A549 (cell line): ENCODE results near the gene TMTC2. TPM values are rescaled to one million over a fixed set of nuclear protein-coding genes. Genes with fewer than 3 reads are reported as not detected.
"Not testable (repeated sequence)": the region's sequence is repeated elsewhere in the genome, so short reads cannot be mapped to it uniquely, and the experiment has no call there.

ENCODE experiments used
- ATAC-seq, 2 experiments: fragments of 200-7000 bp in 1 of 2; fragments of >200 bp in 1 of 2; cut with Nextera tagmentation in 1 of 2; cut with Tn5 transposase in 1 of 2; 3 replicates each; pipeline versions ENCODE4 v1.8.0 to v1.9.1; 2018 to 2020; ENCODE audit warnings: mild to moderate bottlenecking in 1 of 2, moderate library complexity in 1 of 2
- CTCF ChIA-PET: fragments of 300-600 bp; sonication (Branson Sonifier 250); formaldehyde crosslinking; extraction: SDS; loops from one replicate; lab custom pipeline; 2021; ENCODE audit warnings: antibody characterized with exemption, inconsistent platforms; lab: Yijun Ruan, JAX
- POLR2A ChIA-PET: fragments of 350-600 bp; formaldehyde crosslinking; extraction: SDS; loops from one replicate; lab custom pipeline; 2021; ENCODE audit warnings: antibody characterized with exemption, inconsistent platforms; lab: Yijun Ruan, JAX
- DNase-seq, 2 experiments: peaks; one replicate each; pipeline versions ENCODE4 v3.0.0 to v3.0.0-alpha.2; 2011 to 2016; ENCODE audit warnings: low read depth in 1 of 2, low spot score in 1 of 2
- FAIRE-seq: peaks from 2 replicates; lab custom pipeline; 2011; peaks lifted over from hg19 to GRCh38; lab: Jason Lieb, UNC
- H3K27ac ChIP-seq, 2 experiments: fragments of >200 bp; sonication (Bioruptor Twin); formaldehyde crosslinking; 3 replicates each; pipeline ENCODE4 v1.5.1; 2016 to 2017
- H3K4me1 ChIP-seq: fragments of >200 bp; sonication (Bioruptor Twin); formaldehyde crosslinking; 3 replicates; pipeline ENCODE4 v1.6.1; 2016
- H3K4me2 ChIP-seq: fragments of >200 bp; sonication (Bioruptor Twin); formaldehyde crosslinking; 3 replicates; pipeline ENCODE4 v1.6.1; 2016
- H3K4me3 ChIP-seq: fragments of >200 bp; sonication (Bioruptor Twin); formaldehyde crosslinking; 3 replicates; pipeline ENCODE4 v1.5.1; 2016
- H3K9me3 ChIP-seq: fragments of >200 bp; sonication (Bioruptor Twin); formaldehyde crosslinking; 3 replicates; pipeline ENCODE4 v1.6.1; 2016
- ATOH8 ChIP-seq: fragments of 250-450 bp; sonication (Bioruptor Pico); IDR thresholded peaks from 2 replicates; pipeline ENCODE4 v1.5.0; 2020; ENCODE audit warnings: low read depth, mild to moderate bottlenecking, moderate library complexity
- BHLHE40 ChIP-seq: IDR thresholded peaks from 2 replicates; pipeline ENCODE4 v1.6.1; 2012; ENCODE audit warnings: low read depth, low read length, inconsistent platforms
- CBX8 ChIP-seq: fragments of 200-600 bp; sonication (generic); IDR thresholded peaks from 2 replicates; pipeline ENCODE4 v1.6.1; 2016
- CEBPB ChIP-seq, 2 experiments: fragments of >200 bp in 1 of 2; sonication (Bioruptor Twin) in 1 of 2; formaldehyde crosslinking in 1 of 2; IDR thresholded peaks; 2 replicates each; pipeline ENCODE4 v1.6.1; 2012 to 2016
- CHD2 ChIP-seq: fragments of 150-350 bp; IDR thresholded peaks from 2 replicates; pipeline ENCODE4 v1.6.1; 2014; ENCODE audit warnings: low read length; ENCODE audit not compliant: partially characterized antibody
- CTCF ChIP-seq: fragments of >200 bp; sonication (Bioruptor Twin); formaldehyde crosslinking; IDR thresholded peaks from 3 replicates; pipeline ENCODE4 v1.5.1; 2016
- ELK1 ChIP-seq: fragments of 150-350 bp; IDR thresholded peaks from 2 replicates; pipeline ENCODE4 v1.6.1; 2014; ENCODE audit warnings: low read depth, mild to moderate bottlenecking, low read length
- ESRRA ChIP-seq: fragments of 150-350 bp; IDR thresholded peaks from 2 replicates; pipeline ENCODE4 v1.6.1; 2014; ENCODE audit warnings: mild to moderate bottlenecking, low read length, borderline replicate concordance
- FOSB ChIP-seq: fragments of 250-450 bp; sonication (Bioruptor Pico); IDR thresholded peaks from 2 replicates; pipeline ENCODE4 v1.5.0; 2020; ENCODE audit warnings: mild to moderate bottlenecking, moderate library complexity
- FOSL2 ChIP-seq, 2 experiments: fragments of 450-650 bp in 1 of 2; fragments of >200 bp in 1 of 2; sonication (Bioruptor Twin) in 1 of 2; formaldehyde crosslinking; IDR thresholded peaks; 2 replicates each; pipeline versions ENCODE4 v1.5.0 to v1.6.1; 2016 to 2020; ENCODE audit warnings: mild to moderate bottlenecking in 1 of 2, moderate library complexity in 1 of 2
- HES2 ChIP-seq: fragments of >200 bp; sonication (Bioruptor Twin); formaldehyde crosslinking; IDR thresholded peaks from 2 replicates; pipeline ENCODE4 v1.6.1; 2016
- HEYL ChIP-seq: fragments of 250-450 bp; sonication (Bioruptor Pico); IDR thresholded peaks from 2 replicates; pipeline ENCODE4 v1.8.0; 2021; ENCODE audit warnings: mild to moderate bottlenecking, moderate library complexity
- HOXB13 ChIP-seq: fragments of 250-450 bp; sonication (Bioruptor Pico); IDR thresholded peaks from 2 replicates; pipeline ENCODE4 v1.5.0; 2020; ENCODE audit warnings: low read depth, mild to moderate bottlenecking, moderate library complexity
- JUNB ChIP-seq: fragments of >200 bp; sonication (Bioruptor Twin); formaldehyde crosslinking; IDR thresholded peaks from 2 replicates; pipeline ENCODE4 v1.6.1; 2016
- KDM1A ChIP-seq: fragments of 200-600 bp; sonication (generic); IDR thresholded peaks from 2 replicates; pipeline ENCODE4 v1.6.1; 2016; ENCODE audit warnings: low read depth, mild to moderate bottlenecking
- NFE2L2 ChIP-seq: fragments of 150-350 bp; conservative IDR thresholded peaks from 2 replicates; pipeline ENCODE4 v1.6.1; 2014; ENCODE audit warnings: low read length
- PHF8 ChIP-seq: fragments of 200-600 bp; sonication (generic); IDR thresholded peaks from 2 replicates; pipeline ENCODE4 v1.6.1; 2016; ENCODE audit warnings: low read depth, mild to moderate bottlenecking, antibody characterized with exemption, moderate library complexity, borderline replicate concordance
- POLR2AphosphoS2 ChIP-seq: conservative IDR thresholded peaks from 2 replicates; pipeline ENCODE4 v1.6.1; 2012; ENCODE audit warnings: low read length, improper control_type of control experiment, inconsistent platforms
- RAD21 ChIP-seq, 2 experiments: fragments of >200 bp in 1 of 2; sonication (Bioruptor Twin) in 1 of 2; formaldehyde crosslinking in 1 of 2; IDR thresholded peaks in 1 of 2; conservative IDR thresholded peaks in 1 of 2; 2 replicates in 1 of 2; 3 replicates in 1 of 2; pipeline ENCODE4 v1.6.1; 2012 to 2018; ENCODE audit warnings: inconsistent platforms in 1 of 2
- SMC3 ChIP-seq: fragments of >200 bp; sonication (Bioruptor Twin); formaldehyde crosslinking; IDR thresholded peaks from 3 replicates; pipeline ENCODE4 v1.6.1; 2018; ENCODE audit warnings: inconsistent platforms
- TFCP2L1 ChIP-seq: fragments of 250-450 bp; sonication (Bioruptor Pico); IDR thresholded peaks from 2 replicates; pipeline ENCODE4 v1.5.0; 2021; ENCODE audit warnings: mild to moderate bottlenecking
- TP53 ChIP-seq: fragments of 250-450 bp; sonication (Bioruptor Pico); IDR thresholded peaks from 2 replicates; pipeline ENCODE4 v1.5.0; 2021; ENCODE audit warnings: mild to moderate bottlenecking, moderate library complexity
- ZC3H11A ChIP-seq: fragments of 450-650 bp; IDR thresholded peaks from 2 replicates; pipeline ENCODE4 v1.6.1; 2014; ENCODE audit warnings: antibody characterized with exemption, mild to moderate bottlenecking
- ZSCAN20 ChIP-seq: fragments of 250-450 bp; sonication (Bioruptor Pico); IDR thresholded peaks from 2 replicates; pipeline ENCODE4 v1.8.0; 2022; ENCODE audit warnings: mild to moderate bottlenecking, moderate library complexity
- WGBS: methylation state at CpG from one replicate; pipeline ENCODE4 v1.1.6; 2017; ENCODE audit errors: missing lambda C conversion rate; 5-methylcytosine and 5-hydroxymethylcytosine counted together
- polyA plus RNA-seq, 4 experiments: library from polyadenylated mRNA; depleted of rRNA in 3 of 4; stranded (reverse); fragments of >200 nt; fragmentation: RNase III in 1 of 4; extraction: RNeasy Plus Mini Kit Qiagen cat#74134 plus additional on column Dnase treatment in 1 of 4; gene quantifications; 2 replicates in 3 of 4; 3 replicates in 1 of 4; pipeline ENCODE4 v1.2.3, GENCODE V29; 2011 to 2017
- TF ChIP-seq, protein P1 (sequence below): IDR thresholded peaks from 2 replicates; pipeline ENCODE4 v1.6.1; 2012; ENCODE audit warnings: low read depth, borderline replicate concordance

Gene TMTC2
- polyA plus RNA-seq, 2 of the 4 experiments (the other 2 are of a cell fraction), result 1.8 to 5.3 TPM

- ATAC-seq (no peak), DNase-seq (no peak), FAIRE-seq (no peak)
- Histone ChIP-seq H3K27ac (no peak overlapping the region), H3K4me3 (no peak overlapping the region), H3K4me1 (no peaks in the 10 kb centered on the region), H3K9me3 (no peaks in the 10 kb centered on the region), H3K4me2 (no peak overlapping the region)
- ChIA-PET POLR2A (no interaction called here), CTCF (no interaction called here)
- WGBS, result 85% methylated on average over 2 of the region's 2 CpGs
- no peak for TF ChIP-seq POLR2AphosphoS2
- no peak for TF ChIP-seq FOSL2 (IDR thresholded peaks at IDR 0.05)
- no peak for TF ChIP-seq FOSL2 (CRISPR knock-in tag; IDR thresholded peaks at IDR 0.05)
- TF ChIP-seq SMC3, result no peak
- TF ChIP-seq CHD2, result no peak
- TF ChIP-seq TFCP2L1 (CRISPR knock-in tag), result no peak
- TF ChIP-seq CEBPB (IDR thresholded peaks at IDR 0.05), result no peak
- TF ChIP-seq HOXB13 (CRISPR knock-in tag), result no peak
- no peak for TF ChIP-seq NFE2L2
- TF ChIP-seq KDM1A, result no peak
- no peak for TF ChIP-seq FOSB (CRISPR knock-in tag)
- no peak for TF ChIP-seq ELK1
Measured at GRCh38 chr12:82804601-82805000, 117.9 kb downstream of the TMTC2 start.

DNA sequence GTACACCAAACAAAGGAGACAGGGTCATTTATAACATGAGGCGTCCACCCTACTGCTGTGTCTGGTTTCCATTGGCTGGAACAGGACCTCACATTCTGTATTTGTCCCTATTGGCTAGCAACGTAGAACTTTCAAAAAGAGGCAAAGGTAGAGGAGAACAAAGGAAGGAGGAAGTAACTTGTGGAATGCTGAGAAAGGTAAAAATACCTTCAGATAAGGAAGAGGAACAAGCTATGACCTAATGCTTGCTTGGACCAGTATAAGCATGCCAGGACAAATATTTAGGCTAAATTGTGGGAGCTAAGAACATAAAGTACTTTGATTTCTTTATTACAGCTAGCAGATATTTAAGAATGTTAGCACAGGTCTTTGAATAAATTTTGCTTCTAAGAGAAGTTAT lies 118.3 kb downstream of the TMTC2 start:
- H3K27ac ChIP-seq, FAIRE-seq, POLR2A ChIA-PET, DNase-seq, H3K4me3 ChIP-seq, H3K4me2 ChIP-seq, CTCF ChIA-PET, H3K4me1 ChIP-seq, H3K9me3 ChIP-seq, ATAC-seq: not testable (repeated sequence)
- WGBS, result 52% methylated on average over 2 of the region's 2 CpGs

GRCh38 chr12:82805812-82806497 lies 119.2 kb downstream of the TMTC2 start:
- no peak overlapping the region for H3K27ac ChIP-seq
- FAIRE-seq, result no peak
- no peak for TF ChIP-seq ESRRA
- no peak for TF ChIP-seq ZC3H11A
- no peak for TF ChIP-seq CBX8
- TF ChIP-seq JUNB, result no peak
- TF ChIP-seq BHLHE40, result no peak
- TF ChIP-seq HOXB13 (CRISPR knock-in tag), result no peak
- TF ChIP-seq KDM1A, result no peak
- TF ChIP-seq TP53, result no peak
- TF ChIP-seq, all 56 proteins: peak for 0
- Histone ChIP-seq H3K4me1 (no peaks in the 10 kb centered on the region), H3K4me2 (no peak overlapping the region), H3K4me3 (no peak overlapping the region), H3K9me3 (no peaks in the 10 kb centered on the region)
- 73% methylated on average over 4 of the region's 4 CpGs for WGBS
- CTCF ChIA-PET, result interaction anchor here (1.4 kb wide), 1 partner anchor 11 kb away, joined by 3 read pairs; no protein-coding TSS in a partner anchor
- ATAC-seq, result no peak
- no peak for DNase-seq
- POLR2A ChIA-PET, result no interaction called here

DNA sequence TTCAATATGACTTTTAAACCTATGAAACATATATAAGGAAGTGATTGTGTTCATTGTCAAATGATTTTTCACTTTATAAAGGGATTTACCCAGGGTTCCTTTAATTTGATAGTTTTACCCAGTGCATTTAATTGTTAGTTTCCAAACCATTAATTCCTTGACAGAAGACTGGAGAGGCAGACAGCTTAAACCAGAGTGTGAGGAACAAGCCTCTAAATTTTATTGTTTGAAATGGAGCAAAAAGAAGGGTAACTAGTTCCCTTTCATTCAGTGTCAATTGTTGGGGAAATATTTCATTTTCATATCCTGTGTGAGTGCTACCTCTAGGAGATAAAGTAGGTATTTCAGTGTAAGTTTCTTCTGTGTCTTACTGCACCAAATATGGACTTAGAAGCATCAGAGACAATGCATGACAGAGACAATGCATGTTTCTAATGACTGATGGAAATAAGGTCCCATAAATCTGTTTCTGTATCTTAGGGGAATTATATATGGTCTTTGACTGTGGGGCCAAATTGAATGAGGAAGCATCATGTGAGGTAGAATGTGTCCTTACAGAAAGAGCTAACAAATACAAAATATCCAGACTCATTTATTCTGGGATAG lies 120.5 kb downstream of the TMTC2 start:
- ATAC-seq (no peak), FAIRE-seq (no peak), DNase-seq (no peak)
- no peak overlapping the region for H3K4me3 ChIP-seq
- no peak overlapping the region for H3K27ac ChIP-seq
- no peak overlapping the region for H3K4me2 ChIP-seq
- H3K9me3 ChIP-seq, result no peaks in the 10 kb centered on the region
- ChIA-PET POLR2A (no interaction called here), CTCF (interaction anchor here (0.7 to 1.4 kb wide), 2 partner anchors 13 to 122 kb away, joined by 3 to 4 read pairs; no protein-coding TSS in a partner anchor)
- no peaks in the 10 kb centered on the region for H3K4me1 ChIP-seq
- TF ChIP-seq FOSB (CRISPR knock-in tag), result no peak
- TF ChIP-seq JUNB, result no peak
- TF ChIP-seq ESRRA, result no peak
- no peak for TF ChIP-seq RAD21 (conservative IDR thresholded peaks at IDR 0.05 in 1 of 2, IDR thresholded peaks at IDR 0.05 in 1 of 2)
- TF ChIP-seq CTCF, result no peak
- no peak for TF ChIP-seq HEYL (CRISPR knock-in tag)
- TF ChIP-seq, protein P1, sequence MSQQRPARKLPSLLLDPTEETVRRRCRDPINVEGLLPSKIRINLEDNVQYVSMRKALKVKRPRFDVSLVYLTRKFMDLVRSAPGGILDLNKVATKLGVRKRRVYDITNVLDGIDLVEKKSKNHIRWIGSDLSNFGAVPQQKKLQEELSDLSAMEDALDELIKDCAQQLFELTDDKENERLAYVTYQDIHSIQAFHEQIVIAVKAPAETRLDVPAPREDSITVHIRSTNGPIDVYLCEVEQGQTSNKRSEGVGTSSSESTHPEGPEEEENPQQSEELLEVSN, result no peak
- TF ChIP-seq HES2, result no peak
- no peak for TF ChIP-seq PHF8
- no peak for TF ChIP-seq ZSCAN20 (CRISPR knock-in tag)
- no peak for TF ChIP-seq ATOH8 (CRISPR knock-in tag)
- no peak for TF ChIP-seq BHLHE40
